Renal cortical epithelial cell (primary cell): ENCODE measurements around the gene CALN1. TPM values are rescaled to one million over a fixed set of nuclear protein-coding genes. Genes with fewer than 3 reads are reported as not detected.
"Not testable (repeated sequence)": the region's sequence is repeated elsewhere in the genome, so short reads cannot be mapped to it uniquely, and the experiment has no call there.

Experiments used
- DNase-seq: peaks from one replicate; pipeline ENCODE4 v3.0.0-alpha.2; 2011; ENCODE audit warnings: low read depth
- total RNA-seq: library from RNA; depleted of rRNA; stranded (reverse); fragments of >200 nt; gene quantifications from 2 replicates; pipeline ENCODE4 v1.2.3, GENCODE V29; 2014

Gene CALN1
- total RNA-seq, 1 donor from 2014 or later, result not detected

DNA sequence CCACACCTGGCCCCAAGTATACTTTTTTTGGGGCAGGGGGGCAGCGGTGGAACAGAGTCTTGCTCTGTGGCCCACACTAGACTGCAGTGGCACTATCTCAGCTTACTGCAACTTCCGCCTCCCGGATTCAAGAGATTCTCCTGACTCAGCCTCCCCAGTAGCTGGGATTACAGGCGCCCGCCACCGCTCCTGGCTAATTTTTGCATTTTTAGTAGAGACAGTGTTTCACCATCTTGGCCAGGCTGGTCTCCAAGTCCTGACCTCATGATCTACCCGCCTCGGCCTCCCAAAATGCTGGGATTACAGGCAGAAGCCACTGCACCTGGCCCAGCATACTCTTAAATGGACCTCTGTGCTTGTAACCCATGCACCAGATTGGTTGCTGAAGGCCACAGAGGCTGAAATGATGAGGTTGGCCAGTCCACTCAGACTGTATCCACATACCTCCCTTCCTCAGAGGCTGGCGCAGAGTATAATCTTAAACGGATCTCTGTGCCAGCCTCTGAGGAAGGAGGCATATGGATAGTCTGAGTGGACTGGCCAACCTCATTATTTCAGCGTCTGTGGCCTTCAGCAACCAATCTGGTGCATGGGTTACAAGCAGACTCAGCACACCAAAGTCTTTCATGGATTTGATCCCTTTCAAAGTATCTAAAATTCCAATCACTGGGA is 3.0 kb downstream of the CALN1 start:
- no peak for DNase-seq

DNA sequence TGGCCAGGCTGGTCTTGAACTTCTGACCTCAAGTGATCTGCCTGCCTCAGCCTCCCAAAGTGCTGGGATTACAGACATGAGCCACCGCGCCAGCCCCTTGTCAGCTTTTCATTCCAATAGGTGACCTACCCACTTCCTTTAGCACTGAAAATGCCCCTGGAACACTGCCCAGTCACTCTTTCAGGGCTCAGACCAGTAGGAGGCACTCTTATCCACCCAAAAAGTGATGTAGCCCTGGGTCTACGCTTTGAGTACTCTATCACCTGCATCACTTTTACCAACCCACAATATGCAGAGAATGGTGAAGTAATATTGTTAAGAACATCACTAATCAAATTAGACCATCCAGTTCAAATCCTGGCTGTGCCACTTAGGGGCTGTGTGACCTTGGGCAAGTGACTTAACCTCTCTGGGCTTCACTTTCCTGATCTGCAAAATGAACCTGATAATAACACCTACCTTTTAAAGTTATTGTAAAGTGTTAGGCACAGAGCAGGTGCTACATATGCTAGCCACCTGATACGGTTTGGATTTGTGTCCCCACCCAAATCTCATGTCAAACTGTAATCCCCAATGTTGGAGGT is 5.2 kb downstream of the CALN1 start:
- no peak for DNase-seq

DNA sequence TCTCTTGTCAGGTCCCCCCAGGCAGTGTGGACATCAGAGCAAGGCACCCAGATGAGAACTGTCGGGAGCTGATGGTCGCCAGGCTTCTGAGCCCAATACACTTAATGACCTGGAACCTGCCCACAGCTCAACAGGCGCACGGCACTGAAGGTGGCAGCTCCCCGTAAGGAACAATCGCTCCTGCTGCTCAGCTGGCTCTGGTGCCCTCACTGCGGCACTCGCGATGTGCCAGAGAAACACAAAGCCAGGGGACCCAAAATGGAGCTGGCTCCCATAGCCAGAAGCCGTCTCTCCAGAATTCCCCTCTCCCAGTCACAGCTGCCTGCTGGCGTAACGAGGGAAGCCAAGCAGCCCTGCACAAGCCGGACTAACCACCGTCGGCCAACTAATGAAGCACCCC is 6.3 kb downstream of the CALN1 start:
- no peak for DNase-seq

DNA sequence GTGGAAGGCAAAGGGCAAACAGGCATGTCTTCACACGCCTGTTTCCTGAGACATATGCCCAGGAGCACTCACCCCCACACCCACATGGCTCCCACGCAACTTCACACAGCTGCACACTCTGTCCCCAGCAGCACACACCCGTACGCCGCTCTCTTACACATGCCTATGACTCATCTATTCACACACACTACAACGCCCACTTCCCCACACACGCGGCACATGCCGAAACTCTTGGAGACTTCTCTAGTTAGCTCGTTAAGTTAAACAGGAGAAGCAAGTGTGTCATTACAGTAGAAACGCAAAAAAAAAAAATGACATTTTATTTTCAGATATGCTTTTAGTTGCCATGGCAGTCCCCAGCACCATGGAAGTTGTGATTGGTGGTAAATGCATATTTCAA is 6.7 kb downstream of the CALN1 start:
- DNase-seq, result no peak

DNA sequence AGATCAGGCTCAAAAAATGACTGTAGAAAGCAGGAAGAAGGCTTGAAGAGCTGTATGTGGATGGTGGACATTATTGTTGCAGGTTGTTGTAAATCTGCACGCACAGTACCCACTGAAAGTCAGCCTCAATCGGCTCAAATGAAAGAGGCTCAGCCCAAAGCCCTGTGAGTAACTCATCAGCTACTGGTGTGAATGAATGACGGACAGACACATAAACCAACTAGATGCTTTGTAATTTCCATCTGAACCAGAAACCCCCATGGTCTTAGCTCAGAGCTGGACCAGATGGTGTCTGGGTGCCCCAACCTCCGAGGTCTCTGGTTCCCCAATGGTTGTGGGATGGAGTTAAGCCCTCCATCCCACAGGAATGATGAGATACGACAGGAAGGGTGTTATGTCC is 7.4 kb downstream of the CALN1 start:
- no peak for DNase-seq

DNA sequence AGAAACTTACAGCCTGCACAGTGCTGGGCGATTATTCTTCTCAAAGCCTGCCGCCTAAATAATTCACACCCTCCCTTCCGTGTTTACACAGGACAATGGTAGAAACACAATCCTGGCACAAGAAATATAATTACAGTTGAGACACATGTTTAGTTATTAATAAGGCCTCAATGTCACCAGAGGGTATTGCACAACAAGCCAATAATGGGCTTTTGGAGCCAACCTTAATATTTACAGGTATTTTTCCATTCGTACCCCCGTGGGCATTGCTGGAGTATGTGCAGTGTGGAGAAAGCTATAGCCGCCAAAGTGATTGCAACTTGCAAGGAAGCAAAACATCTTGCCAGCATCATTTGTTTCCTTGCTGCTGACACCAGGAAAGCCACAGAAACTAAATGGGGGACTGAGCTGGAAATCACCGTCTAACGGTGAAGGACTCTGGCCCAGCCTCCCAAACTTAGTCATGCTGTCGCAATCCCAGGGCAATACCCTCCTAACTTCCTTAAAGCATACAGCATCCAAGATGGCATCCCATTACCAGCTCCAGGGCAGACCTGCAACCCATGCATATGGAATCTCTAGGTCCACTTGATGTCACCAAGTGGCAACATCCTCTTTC is 8.6 kb downstream of the CALN1 start:
- no peak for DNase-seq

DNA sequence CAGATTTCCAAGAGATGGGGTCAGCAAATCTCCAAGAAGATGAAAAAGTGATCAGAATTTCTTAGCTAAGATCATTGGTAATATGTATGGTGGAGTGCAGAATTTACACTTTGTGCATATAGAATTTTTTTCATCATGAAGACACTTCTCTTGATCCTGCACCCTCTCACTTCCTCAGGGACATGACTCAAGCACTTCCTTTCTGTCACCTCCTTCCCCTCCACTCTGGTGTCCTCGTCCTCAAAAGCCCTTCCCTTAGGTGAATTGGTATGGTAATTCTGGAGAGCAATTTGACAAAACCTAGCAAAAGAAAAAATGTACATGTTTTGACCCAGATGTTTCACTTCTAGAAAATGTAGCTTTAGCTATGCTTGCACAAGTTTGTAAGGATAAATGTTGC is 18.1 kb downstream of the CALN1 start:
- DNase-seq, result no peak

DNA sequence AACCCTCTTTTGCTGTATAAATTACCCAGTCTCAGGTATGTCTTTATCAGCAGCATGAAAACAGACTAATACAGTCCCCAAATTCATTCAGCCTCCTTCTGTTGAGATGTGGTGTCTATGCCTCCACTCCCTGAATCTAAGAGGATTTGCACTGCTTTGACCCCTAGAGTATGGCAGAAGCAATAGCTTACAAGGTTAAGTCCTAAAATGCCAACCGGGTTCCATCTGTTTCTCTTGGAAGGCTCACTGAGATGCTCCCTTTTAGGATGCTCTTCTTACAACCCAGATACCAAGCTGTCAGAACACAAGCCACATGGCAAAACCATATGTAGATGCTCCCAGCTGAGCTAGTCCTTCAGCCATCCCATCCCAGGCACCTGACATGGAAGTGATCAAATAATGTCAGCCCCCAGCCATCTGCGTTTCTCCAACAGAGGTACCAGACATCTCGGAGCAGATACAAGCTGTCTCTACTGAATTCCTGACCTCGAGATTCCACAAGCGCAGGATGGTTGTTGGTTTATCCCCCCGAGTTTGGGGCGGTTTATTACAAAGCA is 20.2 kb downstream of the CALN1 start:
- DNase-seq, result no peak

DNA sequence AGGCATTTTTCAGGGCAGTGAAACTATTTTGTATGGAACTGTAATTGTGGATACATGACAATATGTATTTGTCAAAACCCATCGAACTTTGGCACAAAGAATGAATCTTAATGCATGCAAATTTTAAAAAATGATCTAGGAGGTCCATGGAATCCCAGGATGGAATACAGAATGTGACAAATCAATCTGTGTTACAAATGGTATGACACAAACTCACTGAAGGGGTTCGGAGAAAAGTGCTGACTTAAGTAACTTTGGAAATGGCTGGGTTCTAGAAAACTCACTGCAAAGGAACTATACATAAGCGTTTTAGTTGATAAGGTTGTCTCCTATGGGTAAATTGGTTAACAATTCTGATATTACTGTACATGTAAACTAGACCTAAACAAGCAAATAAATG is 26.0 kb downstream of the CALN1 start:
- no peak for DNase-seq

DNA sequence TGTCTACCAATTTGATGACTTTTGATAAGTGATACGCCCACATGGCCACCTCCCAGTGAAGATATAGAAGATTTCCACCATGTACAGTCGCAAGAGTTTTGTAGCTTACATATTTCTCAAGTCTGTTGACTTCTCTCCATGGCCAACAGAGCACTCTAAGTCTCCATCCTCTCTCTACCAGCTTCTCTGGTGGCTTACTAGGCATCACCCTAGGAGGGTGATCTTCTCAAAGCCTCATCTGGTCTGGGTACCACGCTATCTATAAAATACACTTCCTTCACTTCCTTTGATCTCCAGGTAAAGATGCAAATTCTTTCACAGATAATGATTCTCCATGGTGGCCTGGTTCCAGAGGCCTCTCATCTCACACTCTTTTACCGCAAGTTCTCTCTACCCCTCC is 49.9 kb downstream of the CALN1 start:
- no peak for DNase-seq

DNA sequence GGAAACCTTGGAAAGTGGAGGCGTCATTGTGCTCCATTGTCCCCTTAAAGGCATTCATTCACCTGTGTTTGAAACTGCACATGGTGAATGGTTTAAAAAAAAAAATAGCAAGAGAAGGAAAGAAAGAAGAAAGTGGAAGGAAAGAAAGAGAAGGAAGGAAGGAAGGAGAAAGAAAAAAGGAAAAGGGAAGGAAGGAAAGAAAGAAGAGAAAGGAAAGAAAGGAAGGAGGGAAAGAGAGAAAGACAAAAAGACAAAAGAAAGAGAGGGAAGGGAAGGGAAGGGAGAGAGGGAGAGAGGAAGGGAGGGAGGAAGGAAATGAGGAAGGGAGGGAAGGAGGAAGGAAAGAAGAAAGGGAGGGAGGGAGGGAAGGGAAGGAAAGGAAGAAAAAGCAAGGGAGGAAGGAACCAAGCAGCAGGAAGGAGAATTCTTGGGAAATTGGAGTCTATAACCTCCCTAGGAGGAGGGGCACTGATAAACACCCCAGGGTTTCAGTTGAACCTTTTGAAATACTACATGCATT is 66.9 kb downstream of the CALN1 start:
- DNase-seq, result no peak

DNA sequence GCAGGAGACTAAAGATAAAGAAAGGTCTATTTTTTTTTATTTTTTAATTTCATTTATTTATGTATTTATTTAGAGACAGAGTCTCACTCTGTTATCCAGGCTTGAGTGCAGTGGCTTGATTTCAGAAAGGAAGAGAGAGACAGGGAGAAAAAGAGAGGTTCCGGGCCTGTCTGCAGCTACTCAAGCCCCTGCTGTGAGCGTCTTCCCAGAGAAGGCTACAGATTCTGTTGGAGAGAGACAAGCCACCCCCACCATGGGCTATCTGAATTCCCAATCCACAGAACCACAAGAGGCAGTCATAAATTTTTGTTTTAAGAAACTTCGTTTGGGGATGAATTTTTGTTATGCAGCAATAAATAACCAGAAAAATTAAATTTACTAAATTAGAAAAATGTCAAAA is 68.1 kb downstream of the CALN1 start:
- DNase-seq, result no peak

DNA sequence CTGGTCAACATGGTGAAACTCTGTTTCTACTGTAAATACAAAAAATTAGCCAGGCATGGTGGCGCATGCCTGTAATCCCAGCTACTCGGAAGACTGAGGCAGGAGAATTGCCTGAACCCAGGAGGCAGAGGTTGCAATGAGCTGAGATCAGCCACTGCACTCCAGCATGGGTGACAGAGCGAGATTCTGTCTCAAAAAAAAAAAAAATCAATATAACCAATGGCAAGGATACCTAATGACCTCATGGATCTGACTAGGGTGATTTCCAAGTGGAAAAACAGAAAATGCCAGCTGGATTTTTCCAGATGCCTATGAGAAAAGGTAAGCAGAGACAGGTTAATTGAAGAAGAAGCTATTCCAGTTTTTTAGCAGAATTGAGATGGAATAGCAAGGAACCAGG is 68.8 kb downstream of the CALN1 start:
- DNase-seq, result not testable (repeated sequence)

DNA sequence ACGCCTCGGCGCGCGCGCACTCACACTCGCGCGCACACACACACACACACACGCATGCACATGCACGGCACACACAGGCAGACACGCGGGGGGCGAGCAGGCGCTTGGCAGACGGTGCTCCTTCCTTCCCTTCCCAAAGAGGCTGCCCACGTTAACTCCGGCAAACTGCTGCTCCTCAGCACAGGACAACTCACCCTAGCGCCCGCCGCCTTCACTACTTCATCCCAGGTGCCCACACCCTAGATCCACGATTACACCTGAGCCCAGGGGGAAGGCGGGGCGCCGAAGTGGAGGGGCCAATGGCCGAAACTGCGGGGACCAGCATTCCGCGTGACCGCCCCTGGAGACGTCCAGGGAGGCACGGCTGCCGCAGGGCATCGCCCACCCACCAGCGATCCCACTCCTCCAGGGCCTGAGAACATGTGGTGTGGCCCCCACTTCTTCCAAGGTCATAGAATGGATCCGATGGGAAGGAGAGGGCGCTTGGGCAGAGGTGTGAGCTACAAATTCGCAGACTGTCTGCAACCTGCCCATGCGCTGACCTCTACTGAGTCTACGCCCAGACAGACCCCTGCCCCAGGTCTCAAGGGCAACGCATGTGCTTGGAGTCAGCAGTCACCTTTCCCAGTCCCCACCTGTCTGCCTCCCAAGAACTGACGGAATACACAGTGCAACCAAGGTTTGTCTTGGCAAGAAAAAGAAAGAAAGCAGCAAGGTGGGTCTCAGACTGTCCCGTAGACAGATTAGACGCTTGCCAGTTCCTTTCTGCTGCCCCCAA is 74.6 kb downstream of the CALN1 start:
- no peak for DNase-seq

DNA sequence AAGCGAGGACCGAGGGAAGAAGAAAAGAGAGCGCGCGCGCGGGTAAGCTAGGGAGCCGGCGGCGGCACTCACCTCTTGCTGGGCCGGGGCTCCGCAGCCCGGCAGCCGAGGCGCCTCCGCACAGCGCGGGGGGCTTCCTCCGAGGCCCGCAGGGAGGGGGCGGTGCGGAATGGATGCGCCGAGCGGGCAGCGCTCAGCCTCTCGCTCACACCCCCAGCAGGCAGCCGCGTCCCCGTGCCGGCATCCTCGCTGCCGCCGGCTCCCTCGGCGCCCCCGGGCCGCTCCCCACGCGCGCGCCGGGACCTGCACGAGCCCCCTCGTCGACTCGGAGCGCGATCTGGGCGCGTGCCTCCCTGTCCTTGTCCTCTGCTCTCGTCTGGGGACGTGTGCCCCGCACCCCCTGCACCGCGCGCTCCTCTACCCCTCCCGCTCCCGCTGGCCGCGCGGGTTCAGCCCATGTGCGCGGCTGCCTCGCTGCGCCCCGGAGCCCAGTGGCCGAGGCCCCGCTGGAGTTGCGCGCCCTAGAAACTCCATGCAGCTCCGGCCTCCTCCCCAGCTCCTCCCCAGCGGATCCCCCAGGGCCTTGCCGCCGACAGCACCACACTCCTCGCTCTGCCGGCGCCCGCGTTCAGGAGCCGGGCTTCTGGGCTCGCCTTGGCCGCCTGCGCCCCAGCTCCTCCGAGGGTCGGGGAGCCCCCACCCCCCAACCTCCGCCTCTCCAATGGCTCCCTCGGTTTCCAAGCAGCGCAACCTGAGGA is 75.3 kb downstream of the CALN1 start:
- DNase-seq, result no peak

DNA sequence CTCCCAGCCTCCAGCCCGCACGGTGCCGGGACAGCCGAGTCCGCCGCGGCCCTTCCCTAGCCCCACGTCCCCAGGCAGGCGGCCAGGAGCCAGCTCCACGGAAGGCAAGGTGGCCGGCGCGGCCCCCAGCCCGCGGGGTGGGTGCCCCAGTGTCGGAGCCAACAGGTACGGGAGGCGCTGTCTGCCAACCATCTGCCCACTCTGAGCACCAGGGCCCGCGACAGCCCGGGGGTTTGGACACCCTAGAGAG is 75.8 kb downstream of the CALN1 start:
- no peak for DNase-seq

DNA sequence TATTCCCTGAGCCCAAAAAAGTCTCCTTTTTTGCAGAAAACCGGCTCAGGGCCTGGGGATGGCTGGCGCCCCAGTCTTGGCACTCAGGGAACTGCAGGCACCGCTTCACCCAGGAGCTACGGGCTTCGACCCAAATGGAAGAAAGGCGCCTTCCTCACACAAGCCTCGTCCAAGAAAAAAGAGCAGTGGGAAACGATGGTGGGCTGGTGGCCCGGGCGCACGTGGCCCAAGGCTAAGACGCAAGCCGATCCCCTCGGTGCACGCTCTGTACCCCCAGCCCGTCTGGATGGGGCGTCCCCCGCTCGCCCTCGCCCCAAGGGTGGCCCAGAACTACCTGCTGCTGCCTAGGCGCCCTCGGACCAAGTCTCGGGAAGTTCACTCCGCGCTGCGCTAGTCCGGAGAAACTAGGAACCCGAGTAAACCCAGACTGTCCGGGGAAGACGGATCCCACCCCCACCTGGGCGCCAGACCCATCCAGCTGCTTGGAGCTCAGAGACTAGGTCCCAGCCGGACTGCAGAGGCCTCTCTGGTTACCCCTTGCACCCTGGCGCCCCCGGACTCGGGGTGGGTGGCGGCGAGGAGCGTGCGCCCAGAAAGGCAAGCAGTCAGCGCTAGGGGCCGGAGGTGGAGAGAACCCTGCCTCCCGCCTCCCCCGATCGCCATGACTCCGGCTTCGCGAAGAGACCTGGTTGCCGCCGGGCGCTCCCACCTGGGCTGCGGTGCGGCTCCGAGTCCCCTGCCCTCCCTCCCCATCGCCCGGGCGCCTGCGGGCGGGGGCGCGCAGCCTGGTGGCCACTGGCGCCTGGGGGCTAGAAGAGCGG is 76.4 kb downstream of the CALN1 start:
- no peak for DNase-seq

DNA sequence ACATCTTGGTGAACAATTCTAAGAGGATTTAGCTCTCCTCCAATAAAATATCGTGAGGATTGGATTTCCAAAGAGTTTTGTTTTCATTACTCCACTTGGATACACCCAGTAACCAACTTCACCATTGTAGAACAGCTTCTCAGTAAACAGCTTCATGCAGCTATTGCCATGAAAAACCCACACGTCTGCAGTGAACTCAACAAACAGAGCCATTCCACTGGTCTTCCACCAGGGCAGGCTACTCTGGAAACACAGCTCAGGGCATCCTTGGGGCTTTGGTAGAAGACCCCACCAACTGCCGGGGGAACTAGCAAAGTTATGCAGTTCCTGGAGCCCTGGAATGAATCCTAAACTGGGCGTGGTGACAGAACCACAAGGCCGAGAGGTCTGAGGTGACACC is 77.4 kb downstream of the CALN1 start:
- DNase-seq, result no peak

DNA sequence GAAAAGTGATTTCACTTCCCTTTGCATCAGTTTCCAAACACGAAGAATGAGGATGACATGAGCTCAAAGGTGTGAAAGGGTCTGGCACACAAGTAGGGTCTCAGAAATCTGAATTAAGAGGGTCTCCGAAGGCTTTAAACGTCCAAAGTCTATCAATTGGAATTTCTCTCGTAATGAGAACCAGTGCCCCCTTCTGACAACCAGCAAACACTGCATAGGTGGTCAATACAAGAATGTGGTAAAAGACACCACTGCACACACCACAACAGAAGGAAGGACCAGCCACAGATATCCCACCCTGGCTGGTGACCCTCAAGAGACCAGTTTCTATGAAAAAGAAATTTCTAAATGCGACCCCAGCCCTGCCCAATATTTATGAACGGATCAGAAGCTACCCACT is 78.1 kb downstream of the CALN1 start:
- DNase-seq, result no peak

DNA sequence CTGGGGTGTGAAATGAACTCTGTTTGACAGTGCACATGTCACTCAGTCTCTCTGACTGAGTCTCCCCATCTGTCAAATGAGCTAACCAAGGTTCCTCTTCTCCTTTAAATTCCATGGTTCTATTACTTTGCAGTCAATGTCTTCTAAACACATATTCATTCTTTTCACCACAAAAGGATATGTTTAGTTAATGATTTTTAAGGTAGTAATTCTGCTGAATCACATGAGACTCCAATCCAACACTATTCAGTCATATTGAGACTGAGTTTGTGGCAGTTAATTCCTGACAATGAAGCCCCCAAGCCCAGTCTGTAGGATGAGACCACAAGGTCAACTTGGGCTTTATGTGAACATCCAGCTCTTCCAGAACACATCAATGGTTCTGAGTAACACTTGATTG is 85.3 kb downstream of the CALN1 start:
- no peak for DNase-seq

DNA sequence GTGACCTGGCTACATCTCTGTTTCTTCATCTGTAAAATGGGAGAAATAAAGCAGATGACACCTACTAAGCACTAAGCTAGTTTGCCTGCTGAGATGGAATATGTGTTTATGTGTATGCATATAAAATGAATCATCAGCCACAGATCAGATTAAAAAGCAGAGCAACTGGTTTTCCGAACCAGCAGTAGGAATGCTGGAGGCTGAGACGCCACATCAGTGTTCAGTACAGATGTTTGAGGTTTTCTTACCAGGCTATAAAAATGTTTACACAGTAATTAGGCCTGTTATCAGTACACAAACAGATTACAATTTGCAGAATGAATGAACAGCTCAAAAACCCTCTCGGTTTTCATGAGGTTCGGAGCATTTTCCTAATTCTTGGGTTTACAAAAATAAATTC is 85.8 kb downstream of the CALN1 start:
- no peak for DNase-seq
